Activated T-cell treated with anti-CD3 and anti-CD28 coated beads for 1 hour (primary cell): ENCODE results near the gene GMDS.

Source experiments
- DNase-seq: peaks from one replicate; pipeline ENCODE4 v3.0.0-alpha.2; 2020; ENCODE audit warnings: low read depth

Gene GMDS

GRCh38 chr6:1586861-1587450, 658.4 kb downstream of the GMDS start:
- DNase-seq = no peak

GRCh38 chr6:1586256-1586655, 659.1 kb downstream of the GMDS start:
- DNase-seq = no peak

GRCh38 chr6:1585669-1586049, 659.7 kb downstream of the GMDS start:
- DNase-seq = no peak

GRCh38 chr6:1584996-1585668, 660.3 kb downstream of the GMDS start:
- DNase-seq = no peak

GRCh38 chr6:1584146-1584545, 661.3 kb downstream of the GMDS start:
- no peak for DNase-seq

GRCh38 chr6:1581120-1581991, 664.0 kb downstream of the GMDS start:
- DNase-seq = no peak

- DNase-seq = no peak
These were observed 664.8 kb downstream of the GMDS start for GRCh38 chr6:1580585-1580984.

GRCh38 chr6:1580109-1580508, 665.3 kb downstream of the GMDS start:
- DNase-seq = no peak

- DNase-seq = no peak
These were observed 666.3 kb downstream of the GMDS start for GRCh38 chr6:1579096-1579495.

GRCh38 chr6:1577896-1578745, 667.3 kb downstream of the GMDS start:
- no peak for DNase-seq

- DNase-seq = no peak
These were observed 668.2 kb downstream of the GMDS start for GRCh38 chr6:1577146-1577680.

- DNase-seq = no peak
These were observed 668.7 kb downstream of the GMDS start for GRCh38 chr6:1576711-1577110.

- no peak for DNase-seq
These were observed 669.2 kb downstream of the GMDS start for GRCh38 chr6:1576166-1576565.

GRCh38 chr6:1575210-1576041, 670.0 kb downstream of the GMDS start:
- no peak for DNase-seq

GRCh38 chr6:1574890-1575209, 670.6 kb downstream of the GMDS start:
- no peak for DNase-seq

GRCh38 chr6:1574083-1574761, 671.2 kb downstream of the GMDS start:
- DNase-seq = no peak
